ENCODE measurements around the gene ELMO1.

Gene ELMO1

DNA sequence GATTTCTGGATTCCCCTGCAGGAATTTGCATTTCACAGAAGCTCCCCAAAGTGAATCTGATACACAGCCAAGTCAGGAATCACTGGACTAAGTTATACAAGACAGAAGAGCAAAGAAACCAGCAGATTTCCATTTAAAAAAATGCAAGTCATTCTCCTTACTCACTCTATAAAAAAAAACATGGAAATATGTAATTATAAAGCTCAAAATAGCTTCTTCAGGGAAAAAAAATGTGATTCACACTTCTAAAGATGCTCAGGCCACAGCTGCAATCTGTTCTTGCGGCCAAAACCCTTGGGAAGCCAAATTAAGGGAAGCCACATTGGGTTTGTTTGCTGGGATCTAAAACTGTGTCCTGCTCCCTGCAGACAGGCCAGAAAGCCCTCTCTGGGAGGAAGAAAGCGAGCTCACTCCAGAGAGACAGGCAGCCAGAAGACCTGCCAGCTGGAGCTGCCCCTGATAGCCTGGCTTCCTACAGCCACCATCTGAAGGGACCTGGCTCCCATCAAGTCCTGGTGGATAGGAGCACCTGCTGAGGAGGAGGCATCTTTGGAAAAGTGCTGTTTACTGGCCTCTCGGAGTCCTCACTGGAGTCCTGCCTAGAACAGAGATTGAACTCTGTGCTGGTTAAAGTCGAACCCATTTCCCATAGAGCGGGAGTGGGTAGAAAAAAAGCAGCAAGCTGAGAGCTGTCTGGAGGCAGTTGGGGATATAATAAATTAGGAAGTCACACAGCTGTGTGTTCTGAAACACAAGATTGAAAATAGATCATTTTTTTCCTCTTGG, 365.2 kb downstream of the ELMO1 start:
- no peaks in the 10 kb centered on the region for H3K79me1 ChIP-seq (ENCODE audit: low read length)
- no peak overlapping the region for H3K9ac ChIP-seq (ENCODE audit: low read length)
- no CpG with 5 or more reads among the region's 5 CpGs for WGBS (ENCODE audit: extremely low coverage, insufficient coverage, insufficient read length)
- H3K27me3 ChIP-seq (ENCODE audit: insufficient read depth, low read length): no peaks in the 10 kb centered on the region
- H2BK12ac ChIP-seq (ENCODE audit: low read length): no peak overlapping the region
- no peaks in the 10 kb centered on the region for H3K9me3 ChIP-seq (ENCODE audit: insufficient read depth, low read depth, low read length)
- no peak overlapping the region for H2AK5ac ChIP-seq (ENCODE audit: low read length)
- H3K23ac ChIP-seq (ENCODE audit: low read length): no peak overlapping the region
- no peak overlapping the region for H2BK120ac ChIP-seq (ENCODE audit: insufficient read depth, low read length, poor library complexity)
- no peak overlapping the region for H3K4me3 ChIP-seq (ENCODE audit: low read depth, low read length)
- H4K8ac ChIP-seq (ENCODE audit: low read depth, low read length): no peak overlapping the region
- H4K12ac ChIP-seq (ENCODE audit: low read depth, low read length): no peak overlapping the region
- no peak overlapping the region for H3K18ac ChIP-seq (ENCODE audit: low read length)
- no peak overlapping the region for H3K4ac ChIP-seq (ENCODE audit: low read depth, low read length)
- no peaks in the 10 kb centered on the region for H3K79me2 ChIP-seq (ENCODE audit: control insufficient read depth, insufficient read depth, low read length, poor library complexity)
- H3K4me1 ChIP-seq (ENCODE audit: control insufficient read depth in 1 of 2, insufficient read depth in 2 of 2, low read length in 2 of 2): no peaks in the 10 kb centered on the region
- no peak overlapping the region for H3K4me2 ChIP-seq (ENCODE audit: low read length)
- H3K36me3 ChIP-seq (ENCODE audit: control insufficient read depth in 1 of 2, insufficient read depth in 2 of 2, low read length in 2 of 2): peaks cover 0 to 4% of the 10 kb centered on the region in 2 experiments
- no peak overlapping the region for H3K27ac ChIP-seq (ENCODE audit: low read depth, low read length)
- no peak overlapping the region for H2BK5ac ChIP-seq (ENCODE audit: low read depth, low read length, poor library complexity)
- H2AFZ ChIP-seq (ENCODE audit: insufficient read depth, low read length, poor library complexity): no peak overlapping the region
- no peak overlapping the region for H4K91ac ChIP-seq (ENCODE audit: low read depth, low read length)
- no peak overlapping the region for H3K14ac ChIP-seq (ENCODE audit: low read length)
- peak in 1 of 2 donors; percentile 9 for DNase-seq

DNA sequence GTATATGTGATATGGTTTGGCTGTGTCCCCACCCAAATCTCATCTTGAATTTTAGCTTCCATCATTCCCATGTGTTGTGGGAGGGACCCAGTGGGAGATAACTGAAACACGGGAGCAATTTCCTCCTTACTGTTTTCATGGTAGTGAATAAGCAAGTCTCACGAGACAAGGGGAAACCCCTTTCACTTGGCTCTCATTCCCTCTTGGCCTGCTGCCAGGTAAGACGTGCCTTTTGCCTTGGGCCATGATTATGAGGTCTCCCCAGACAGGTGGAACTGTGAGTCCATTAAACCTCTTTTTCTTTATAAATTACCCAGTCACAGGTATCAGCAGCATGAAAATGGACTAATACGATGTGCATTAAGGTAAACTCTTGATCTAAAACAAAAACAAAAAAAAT, 367.2 kb downstream of the ELMO1 start:
- Histone ChIP-seq H3K4me1 (ENCODE audit: control insufficient read depth in 1 of 2, insufficient read depth in 2 of 2, low read length in 2 of 2) (no peaks in the 10 kb centered on the region), H2BK12ac (ENCODE audit: low read length) (no peak overlapping the region), H3K36me3 (ENCODE audit: control insufficient read depth in 1 of 2, insufficient read depth in 2 of 2, low read length in 2 of 2) (peaks cover 3 to 4% of the 10 kb centered on the region in 2 experiments), H3K23ac (ENCODE audit: low read length) (no peak overlapping the region), H3K79me2 (ENCODE audit: control insufficient read depth, insufficient read depth, low read length, poor library complexity) (no peaks in the 10 kb centered on the region), H3K27ac (ENCODE audit: low read depth, low read length) (no peak overlapping the region), H3K4ac (ENCODE audit: low read depth, low read length) (no peak overlapping the region), H4K12ac (ENCODE audit: low read depth, low read length) (no peak overlapping the region), H3K9me3 (ENCODE audit: insufficient read depth, low read depth, low read length) (no peaks in the 10 kb centered on the region), H3K27me3 (ENCODE audit: insufficient read depth, low read length) (no peaks in the 10 kb centered on the region), H3K4me3 (ENCODE audit: low read depth, low read length) (no peak overlapping the region), H3K79me1 (ENCODE audit: low read length) (no peaks in the 10 kb centered on the region), H3K9ac (ENCODE audit: low read length) (no peak overlapping the region), H2BK120ac (ENCODE audit: insufficient read depth, low read length, poor library complexity) (no peak overlapping the region), H2BK5ac (ENCODE audit: low read depth, low read length, poor library complexity) (no peak overlapping the region), H2AFZ (ENCODE audit: insufficient read depth, low read length, poor library complexity) (no peak overlapping the region), H4K91ac (ENCODE audit: low read depth, low read length) (no peak overlapping the region), H3K4me2 (ENCODE audit: low read length) (no peak overlapping the region), H4K8ac (ENCODE audit: low read depth, low read length) (no peak overlapping the region), H2AK5ac (ENCODE audit: low read length) (no peak overlapping the region), H3K14ac (ENCODE audit: low read length) (no peak overlapping the region), H3K18ac (ENCODE audit: low read length) (no peak overlapping the region)
- no CpG with 5 or more reads among the region's 4 CpGs for WGBS (ENCODE audit: extremely low coverage, insufficient coverage, insufficient read length)
- DNase-seq: no peak

DNA sequence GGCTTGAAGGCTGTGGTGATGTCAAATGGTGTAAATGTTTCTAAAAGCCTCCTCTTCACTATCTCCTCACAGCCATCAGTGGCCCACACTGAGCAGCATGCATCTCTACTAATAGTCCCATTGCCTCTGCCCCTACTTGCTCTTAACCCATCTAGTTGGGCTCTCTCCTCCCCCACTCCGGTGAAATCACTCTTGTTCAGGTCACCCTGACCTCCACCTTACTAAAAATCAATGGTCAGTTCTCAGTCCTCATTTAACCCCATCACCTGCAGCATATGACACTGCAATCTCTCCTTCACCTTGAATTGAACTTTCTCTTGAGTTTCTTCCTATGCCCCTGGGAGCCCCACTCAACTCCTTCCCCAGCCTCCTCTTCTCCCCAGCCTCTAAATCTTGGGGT, 369.2 kb downstream of the ELMO1 start:
- H3K79me1 ChIP-seq (ENCODE audit: low read length): no peaks in the 10 kb centered on the region
- H3K36me3 ChIP-seq (ENCODE audit: control insufficient read depth in 1 of 2, insufficient read depth in 2 of 2, low read length in 2 of 2): peaks cover 3 to 4% of the 10 kb centered on the region in 2 experiments
- no peak overlapping the region for H2AK5ac ChIP-seq (ENCODE audit: low read length)
- H3K27me3 ChIP-seq (ENCODE audit: insufficient read depth, low read length): no peaks in the 10 kb centered on the region
- H3K4me1 ChIP-seq (ENCODE audit: control insufficient read depth in 1 of 2, insufficient read depth in 2 of 2, low read length in 2 of 2): no peaks in the 10 kb centered on the region
- H3K4ac ChIP-seq (ENCODE audit: low read depth, low read length): no peak overlapping the region
- H2BK12ac ChIP-seq (ENCODE audit: low read length): no peak overlapping the region
- no peak overlapping the region for H3K4me3 ChIP-seq (ENCODE audit: low read depth, low read length)
- H2BK5ac ChIP-seq (ENCODE audit: low read depth, low read length, poor library complexity): no peak overlapping the region
- no peak overlapping the region for H2AFZ ChIP-seq (ENCODE audit: insufficient read depth, low read length, poor library complexity)
- no peak overlapping the region for H3K23ac ChIP-seq (ENCODE audit: low read length)
- H2BK120ac ChIP-seq (ENCODE audit: insufficient read depth, low read length, poor library complexity): no peak overlapping the region
- no CpG with 5 or more reads among the region's 1 CpG for WGBS (ENCODE audit: extremely low coverage, insufficient coverage, insufficient read length)
- no peaks in the 10 kb centered on the region for H3K79me2 ChIP-seq (ENCODE audit: control insufficient read depth, insufficient read depth, low read length, poor library complexity)
- H3K9ac ChIP-seq (ENCODE audit: low read length): no peak overlapping the region
- H3K9me3 ChIP-seq (ENCODE audit: insufficient read depth, low read depth, low read length): no peaks in the 10 kb centered on the region
- no peak overlapping the region for H3K27ac ChIP-seq (ENCODE audit: low read depth, low read length)
- H4K12ac ChIP-seq (ENCODE audit: low read depth, low read length): no peak overlapping the region
- no peak overlapping the region for H3K4me2 ChIP-seq (ENCODE audit: low read length)
- DNase-seq: no peak
- H4K8ac ChIP-seq (ENCODE audit: low read depth, low read length): no peak overlapping the region
- H3K14ac ChIP-seq (ENCODE audit: low read length): no peak overlapping the region
- H3K18ac ChIP-seq (ENCODE audit: low read length): no peak overlapping the region
- H4K91ac ChIP-seq (ENCODE audit: low read depth, low read length): no peak overlapping the region

DNA sequence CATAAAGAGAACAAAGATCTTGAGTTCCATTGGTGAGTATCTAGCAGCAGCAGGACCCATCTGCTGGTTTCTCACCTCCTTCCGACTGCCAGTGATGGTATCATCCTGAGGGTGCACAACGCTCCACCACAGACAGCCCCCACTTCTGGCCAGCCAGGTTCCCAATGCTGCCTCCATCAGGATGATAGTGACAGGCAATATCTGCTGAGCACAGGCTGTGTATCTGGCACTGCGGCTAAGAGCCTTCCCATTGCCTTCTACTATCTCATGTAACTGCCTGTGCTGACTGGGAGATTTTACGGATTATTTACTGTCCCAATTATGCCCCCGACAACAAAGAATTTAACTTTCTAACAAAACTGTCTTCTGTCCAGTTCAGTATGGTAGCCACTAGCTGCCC, 372.0 kb downstream of the ELMO1 start:
- Histone ChIP-seq H3K4me1 (ENCODE audit: control insufficient read depth in 1 of 2, insufficient read depth in 2 of 2, low read length in 2 of 2) (no peaks in the 10 kb centered on the region), H4K12ac (ENCODE audit: low read depth, low read length) (no peak overlapping the region), H2AFZ (ENCODE audit: insufficient read depth, low read length, poor library complexity) (no peak overlapping the region), H3K23ac (ENCODE audit: low read length) (no peak overlapping the region), H3K9me3 (ENCODE audit: insufficient read depth, low read depth, low read length) (no peaks in the 10 kb centered on the region), H4K8ac (ENCODE audit: low read depth, low read length) (no peak overlapping the region), H4K91ac (ENCODE audit: low read depth, low read length) (no peak overlapping the region), H2BK5ac (ENCODE audit: low read depth, low read length, poor library complexity) (no peak overlapping the region), H3K27me3 (ENCODE audit: insufficient read depth, low read length) (no peaks in the 10 kb centered on the region), H2BK120ac (ENCODE audit: insufficient read depth, low read length, poor library complexity) (no peak overlapping the region), H3K4me2 (ENCODE audit: low read length) (no peak overlapping the region), H3K9ac (ENCODE audit: low read length) (no peak overlapping the region), H3K18ac (ENCODE audit: low read length) (no peak overlapping the region), H3K4me3 (ENCODE audit: low read depth, low read length) (no peak overlapping the region), H3K4ac (ENCODE audit: low read depth, low read length) (no peak overlapping the region), H3K27ac (ENCODE audit: low read depth, low read length) (no peak overlapping the region), H3K36me3 (ENCODE audit: control insufficient read depth in 1 of 2, insufficient read depth in 2 of 2, low read length in 2 of 2) (peaks cover 2 to 4% of the 10 kb centered on the region in 2 experiments), H3K79me1 (ENCODE audit: low read length) (no peaks in the 10 kb centered on the region), H2AK5ac (ENCODE audit: low read length) (no peak overlapping the region), H3K14ac (ENCODE audit: low read length) (no peak overlapping the region), H3K79me2 (ENCODE audit: control insufficient read depth, insufficient read depth, low read length, poor library complexity) (no peaks in the 10 kb centered on the region), H2BK12ac (ENCODE audit: low read length) (no peak overlapping the region)
- no peak for DNase-seq
- WGBS (ENCODE audit: extremely low coverage, insufficient coverage, insufficient read length): no CpG with 5 or more reads among the region's 5 CpGs

Measured in trophoblast cell (in vitro differentiated cells and primary cell).